ENCODE measurements around the gene OR2D2.
"Not testable (repeated sequence)": the region's sequence is repeated elsewhere in the genome, so short reads cannot be mapped to it uniquely, and the experiment has no call there.

OR2D2 gene

GRCh38 chr11:6919698-6920097 is 27.4 kb upstream of the OR2D2 start:
- no peaks in the 10 kb centered on the region for H3K79me2 ChIP-seq (ENCODE audit: control insufficient read depth, insufficient read depth, low read length, unreplicated experiment)
- no peak overlapping the region for H3K4me3 ChIP-seq (ENCODE audit: low read depth, low read length)
- no peaks in the 10 kb centered on the region for H3K36me3 ChIP-seq (ENCODE audit: insufficient read depth, low read length)
- no peak overlapping the region for H3K27ac ChIP-seq (ENCODE audit: low read depth, low read length)
- no peak overlapping the region for H2AFZ ChIP-seq (ENCODE audit: low read length, unreplicated experiment)
- no peaks in the 10 kb centered on the region for H3K27me3 ChIP-seq (ENCODE audit: insufficient read depth, low read length)
- no peaks in the 10 kb centered on the region for H3K4me1 ChIP-seq (ENCODE audit: control insufficient read depth, insufficient read depth, low read length, unreplicated experiment)

- H2AFZ ChIP-seq (ENCODE audit: low read length, unreplicated experiment), result no peak overlapping the region
- no peaks in the 10 kb centered on the region for H3K79me2 ChIP-seq (ENCODE audit: control insufficient read depth, insufficient read depth, low read length, unreplicated experiment)
- H3K27ac ChIP-seq (ENCODE audit: low read depth, low read length), result no peak overlapping the region
- H3K4me1 ChIP-seq (ENCODE audit: control insufficient read depth, insufficient read depth, low read length, unreplicated experiment), result no peaks in the 10 kb centered on the region
- H3K4me3 ChIP-seq (ENCODE audit: low read depth, low read length), result no peak overlapping the region
- H3K27me3 ChIP-seq (ENCODE audit: insufficient read depth, low read length), result no peaks in the 10 kb centered on the region
- no peaks in the 10 kb centered on the region for H3K36me3 ChIP-seq (ENCODE audit: insufficient read depth, low read length)
Measured at GRCh38 chr11:6911948-6912347, 19.6 kb upstream of the OR2D2 start.

DNA sequence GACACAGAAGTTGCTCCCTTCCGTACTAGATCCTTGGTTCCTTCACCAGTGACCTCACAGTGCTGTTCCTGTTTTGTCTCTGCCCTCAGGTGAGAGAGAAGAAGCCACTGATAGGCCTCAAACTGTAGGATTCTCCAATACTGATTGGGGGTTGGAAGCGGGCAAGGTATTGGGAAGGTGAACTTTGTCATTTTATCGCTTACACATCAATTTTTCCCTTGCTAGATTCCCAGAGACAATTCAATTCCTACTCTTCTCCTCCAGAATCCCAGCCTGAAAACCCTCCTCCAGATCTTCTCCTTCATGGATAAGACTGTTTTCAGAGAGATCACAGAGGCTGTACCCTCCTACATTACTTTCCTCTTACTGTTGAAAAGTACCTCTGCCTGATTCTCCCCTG is 19.1 kb upstream of the OR2D2 start:
- H3K27me3 ChIP-seq (ENCODE audit: insufficient read depth, low read length), result no peaks in the 10 kb centered on the region
- H3K4me3 ChIP-seq (ENCODE audit: low read depth, low read length), result no peak overlapping the region
- no peaks in the 10 kb centered on the region for H3K4me1 ChIP-seq (ENCODE audit: control insufficient read depth, insufficient read depth, low read length, unreplicated experiment)
- no peak overlapping the region for H3K27ac ChIP-seq (ENCODE audit: low read depth, low read length)
- no peaks in the 10 kb centered on the region for H3K36me3 ChIP-seq (ENCODE audit: insufficient read depth, low read length)
- H2AFZ ChIP-seq (ENCODE audit: low read length, unreplicated experiment), result no peak overlapping the region
- no peaks in the 10 kb centered on the region for H3K79me2 ChIP-seq (ENCODE audit: control insufficient read depth, insufficient read depth, low read length, unreplicated experiment)

- not testable (repeated sequence) for H2AFZ ChIP-seq (ENCODE audit: low read length, unreplicated experiment); H3K27ac ChIP-seq (ENCODE audit: low read depth, low read length); H3K27me3 ChIP-seq (ENCODE audit: insufficient read depth, low read length); H3K4me3 ChIP-seq (ENCODE audit: low read depth, low read length); H3K4me1 ChIP-seq (ENCODE audit: control insufficient read depth, insufficient read depth, low read length, unreplicated experiment); H3K79me2 ChIP-seq (ENCODE audit: control insufficient read depth, insufficient read depth, low read length, unreplicated experiment); H3K36me3 ChIP-seq (ENCODE audit: insufficient read depth, low read length)
Measured at GRCh38 chr11:6904804-6905203, 12.5 kb upstream of the OR2D2 start.

- Histone ChIP-seq H3K36me3 (ENCODE audit: insufficient read depth, low read length) (no peaks in the 10 kb centered on the region), H3K4me3 (ENCODE audit: low read depth, low read length) (no peak overlapping the region), H2AFZ (ENCODE audit: low read length, unreplicated experiment) (no peak overlapping the region), H3K27ac (ENCODE audit: low read depth, low read length) (no peak overlapping the region), H3K27me3 (ENCODE audit: insufficient read depth, low read length) (peaks cover 4% of the 10 kb centered on the region), H3K79me2 (ENCODE audit: control insufficient read depth, insufficient read depth, low read length, unreplicated experiment) (no peaks in the 10 kb centered on the region), H3K4me1 (ENCODE audit: control insufficient read depth, insufficient read depth, low read length, unreplicated experiment) (no peaks in the 10 kb centered on the region)
Measured at GRCh38 chr11:6900327-6900999, 8.2 kb upstream of the OR2D2 start.

- no peaks in the 10 kb centered on the region for H3K79me2 ChIP-seq (ENCODE audit: control insufficient read depth, insufficient read depth, low read length, unreplicated experiment)
- H3K27me3 ChIP-seq (ENCODE audit: insufficient read depth, low read length), result peaks cover 4% of the 10 kb centered on the region
- H3K4me3 ChIP-seq (ENCODE audit: low read depth, low read length), result no peak overlapping the region
- H2AFZ ChIP-seq (ENCODE audit: low read length, unreplicated experiment), result no peak overlapping the region
- no peaks in the 10 kb centered on the region for H3K4me1 ChIP-seq (ENCODE audit: control insufficient read depth, insufficient read depth, low read length, unreplicated experiment)
- no peaks in the 10 kb centered on the region for H3K36me3 ChIP-seq (ENCODE audit: insufficient read depth, low read length)
- H3K27ac ChIP-seq (ENCODE audit: low read depth, low read length), result no peak overlapping the region
Measured at GRCh38 chr11:6898911-6899310, 6.6 kb upstream of the OR2D2 start.

DNA sequence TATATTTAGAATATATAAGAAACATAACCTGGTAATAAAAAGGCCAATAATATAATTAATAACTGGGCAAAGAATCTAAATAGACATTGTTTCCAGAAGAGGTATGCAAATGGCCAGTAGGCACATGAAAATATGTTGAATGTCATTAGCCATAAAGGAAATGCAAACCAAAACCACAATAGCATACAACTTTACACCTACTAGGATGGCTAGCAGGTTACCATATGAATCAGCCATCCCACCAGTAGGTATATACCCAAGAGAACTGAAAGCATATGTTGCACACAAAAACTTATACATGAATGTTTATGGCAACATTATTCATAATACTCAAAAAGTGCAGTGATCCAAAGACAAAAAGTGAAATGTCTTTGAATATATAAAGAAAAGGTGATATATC is 2.7 kb upstream of the OR2D2 start:
- H3K4me1 ChIP-seq (ENCODE audit: control insufficient read depth, insufficient read depth, low read length, unreplicated experiment), result no peaks in the 10 kb centered on the region
- no peak overlapping the region for H3K4me3 ChIP-seq (ENCODE audit: low read depth, low read length)
- H3K79me2 ChIP-seq (ENCODE audit: control insufficient read depth, insufficient read depth, low read length, unreplicated experiment), result no peaks in the 10 kb centered on the region
- peaks cover 4% of the 10 kb centered on the region for H3K27me3 ChIP-seq (ENCODE audit: insufficient read depth, low read length)
- no peaks in the 10 kb centered on the region for H3K36me3 ChIP-seq (ENCODE audit: insufficient read depth, low read length)
- H2AFZ ChIP-seq (ENCODE audit: low read length, unreplicated experiment), result no peak overlapping the region
- no peak overlapping the region for H3K27ac ChIP-seq (ENCODE audit: low read depth, low read length)

DNA sequence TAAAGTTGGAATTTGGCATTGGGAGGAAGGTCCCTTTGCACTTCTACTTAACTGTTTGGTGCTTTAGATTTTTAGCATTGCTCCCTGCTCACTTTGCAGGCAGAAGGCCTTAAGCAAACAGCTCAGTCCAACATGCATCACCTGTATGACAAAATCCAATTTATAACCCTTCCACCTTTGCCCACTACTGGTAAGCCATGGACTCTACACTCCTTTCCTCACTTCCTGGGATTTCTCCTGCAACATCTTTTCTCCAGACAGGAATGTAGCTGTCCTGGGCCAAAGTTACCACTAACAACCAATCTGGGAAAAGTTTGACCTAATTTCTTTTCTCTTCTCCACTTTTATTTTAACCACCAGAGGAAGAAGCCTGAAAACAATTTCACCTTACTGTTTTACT is 1.8 kb upstream of the OR2D2 start:
- Histone ChIP-seq H3K27ac (ENCODE audit: low read depth, low read length) (no peak overlapping the region), H3K79me2 (ENCODE audit: control insufficient read depth, insufficient read depth, low read length, unreplicated experiment) (no peaks in the 10 kb centered on the region), H3K4me1 (ENCODE audit: control insufficient read depth, insufficient read depth, low read length, unreplicated experiment) (no peaks in the 10 kb centered on the region), H3K36me3 (ENCODE audit: insufficient read depth, low read length) (no peaks in the 10 kb centered on the region), H3K4me3 (ENCODE audit: low read depth, low read length) (no peak overlapping the region), H2AFZ (ENCODE audit: low read length, unreplicated experiment) (no peak overlapping the region), H3K27me3 (ENCODE audit: insufficient read depth, low read length) (peaks cover 4% of the 10 kb centered on the region)

- Histone ChIP-seq H3K36me3 (ENCODE audit: insufficient read depth, low read length) (no peaks in the 10 kb centered on the region), H3K27me3 (ENCODE audit: insufficient read depth, low read length) (0 out of 2 replicates have a peak, but pooled peaks cover 7% of the 10 kb centered on the region), H3K4me1 (ENCODE audit: control insufficient read depth, insufficient read depth, low read length, unreplicated experiment) (no peaks in the 10 kb centered on the region), H3K79me2 (ENCODE audit: control insufficient read depth, insufficient read depth, low read length, unreplicated experiment) (no peaks in the 10 kb centered on the region), H3K4me3 (ENCODE audit: low read depth, low read length) (no peak overlapping the region), H3K27ac (ENCODE audit: low read depth, low read length) (no peak overlapping the region), H2AFZ (ENCODE audit: low read length, unreplicated experiment) (no peak overlapping the region)
Measured at GRCh38 chr11:6889835-6890234, 2.5 kb downstream of the OR2D2 start.

- H3K4me3 ChIP-seq (ENCODE audit: low read depth, low read length), result no peak overlapping the region
- H3K27me3 ChIP-seq (ENCODE audit: insufficient read depth, low read length), result peaks cover 15% of the 10 kb centered on the region
- H3K79me2 ChIP-seq (ENCODE audit: control insufficient read depth, insufficient read depth, low read length, unreplicated experiment), result no peaks in the 10 kb centered on the region
- no peaks in the 10 kb centered on the region for H3K36me3 ChIP-seq (ENCODE audit: insufficient read depth, low read length)
- H3K4me1 ChIP-seq (ENCODE audit: control insufficient read depth, insufficient read depth, low read length, unreplicated experiment), result no peaks in the 10 kb centered on the region
- no peak overlapping the region for H2AFZ ChIP-seq (ENCODE audit: low read length, unreplicated experiment)
- H3K27ac ChIP-seq (ENCODE audit: low read depth, low read length), result no peak overlapping the region
Measured at GRCh38 chr11:6888830-6889229, 3.5 kb downstream of the OR2D2 start.

DNA sequence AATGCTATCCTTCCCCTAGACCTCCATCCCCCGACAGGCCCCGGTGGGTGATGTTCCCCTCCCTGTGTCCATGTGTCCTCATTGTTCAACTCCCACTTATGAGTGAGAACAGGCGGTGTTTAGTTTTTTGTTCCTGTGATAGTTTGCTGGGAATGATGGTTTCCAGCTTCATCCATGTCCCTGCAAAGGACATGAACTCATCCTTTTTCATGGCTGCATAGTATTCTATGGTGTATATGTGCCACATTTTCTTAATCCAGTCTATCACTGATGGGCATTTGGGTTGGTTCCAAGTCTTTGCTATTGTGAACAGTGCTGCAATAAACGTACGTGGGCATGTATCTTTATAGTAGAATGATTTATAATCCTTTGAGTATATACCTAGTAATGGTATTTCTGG is 4.6 kb downstream of the OR2D2 start:
- H3K4me3 ChIP-seq (ENCODE audit: low read depth, low read length); H3K4me1 ChIP-seq (ENCODE audit: control insufficient read depth, insufficient read depth, low read length, unreplicated experiment); H3K79me2 ChIP-seq (ENCODE audit: control insufficient read depth, insufficient read depth, low read length, unreplicated experiment); H2AFZ ChIP-seq (ENCODE audit: low read length, unreplicated experiment); H3K27ac ChIP-seq (ENCODE audit: low read depth, low read length); H3K36me3 ChIP-seq (ENCODE audit: insufficient read depth, low read length): not testable (repeated sequence)
- H3K27me3 ChIP-seq (ENCODE audit: insufficient read depth, low read length), result peaks cover 18% of the 10 kb centered on the region
